NOMO-1 (cell line): ENCODE data around the gene RABGAP1L.
"Not testable (repeated sequence)": the region's sequence is repeated elsewhere in the genome, so short reads cannot be mapped to it uniquely, and the experiment has no call there.

ENCODE experiments used
- DNase-seq, 2 experiments: peaks; one replicate each; lab custom pipeline; 2025; ENCODE audit not compliant: unreplicated experiment in 2 of 2; lab: John Stamatoyannopoulos, UW

The RABGAP1L gene

DNA sequence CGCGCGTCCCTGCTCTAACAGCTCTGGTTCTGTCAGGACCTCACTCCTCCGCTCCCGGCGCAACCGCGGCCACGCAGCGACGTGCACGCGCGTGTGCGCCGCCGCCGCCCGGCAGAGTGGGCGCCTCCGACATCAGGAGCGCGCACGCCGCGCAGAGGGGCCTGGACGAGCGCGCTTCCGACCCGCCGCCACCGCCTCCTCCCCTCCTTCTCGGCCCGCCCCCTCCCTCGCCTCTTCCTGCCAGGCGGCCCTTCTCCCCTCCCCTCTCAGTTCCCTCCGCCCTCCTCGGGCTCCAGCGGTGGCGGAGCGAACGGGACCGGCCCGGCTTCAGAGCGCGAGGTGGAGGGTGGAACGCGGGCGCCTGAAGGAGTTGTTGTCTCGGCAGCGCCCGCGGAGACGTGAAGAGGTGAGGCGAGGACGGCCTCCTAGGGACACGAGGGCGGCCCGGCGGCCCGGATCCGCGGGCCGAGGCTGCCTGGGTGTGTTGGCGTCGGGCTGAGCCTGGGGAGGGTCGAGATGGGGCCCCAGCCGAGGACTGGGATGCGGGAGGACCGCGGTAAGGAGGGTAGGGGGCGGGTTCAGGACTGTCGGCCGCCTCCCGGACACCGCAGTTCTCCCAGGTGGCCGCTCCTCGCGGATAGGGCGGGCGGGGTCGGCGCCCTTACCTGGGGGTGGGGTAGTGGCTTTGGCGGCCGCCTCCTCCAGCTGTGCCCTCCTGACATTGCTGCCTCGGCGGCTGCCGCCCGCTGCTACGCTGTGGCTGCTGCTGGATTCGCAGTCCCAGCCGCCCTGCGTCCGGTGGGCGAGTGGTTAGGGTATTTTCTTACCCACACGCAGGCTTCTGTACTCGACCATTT, at the start of gene RABGAP1L:
Gene RABGAP1L, plus strand, starts transcription at position 269 of the 857 bp plus-strand sequence.
- DNase-seq: peak; percentile 84 to 93

DNA sequence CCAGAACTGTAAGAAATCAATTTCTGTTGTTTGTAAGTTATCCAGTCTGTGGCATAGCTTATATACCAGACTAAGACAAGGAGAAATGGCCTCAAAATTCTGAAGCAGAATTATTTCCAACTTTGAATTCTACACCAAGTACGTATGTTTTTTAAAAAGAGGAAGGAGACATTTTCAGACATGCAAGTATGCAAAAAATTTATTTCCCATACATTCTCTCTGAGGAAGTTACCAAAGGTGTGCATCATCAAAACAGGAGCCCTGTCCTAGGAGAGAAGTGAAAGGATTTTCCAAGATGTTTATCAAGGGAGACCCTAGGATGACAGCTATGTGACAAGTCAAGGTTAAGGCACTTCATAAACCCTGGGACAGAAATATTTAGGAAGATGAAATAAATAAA, 49.3 kb upstream of the RABGAP1L start:
- peak in 1 of 2 experiments; percentile 4 for DNase-seq

DNA sequence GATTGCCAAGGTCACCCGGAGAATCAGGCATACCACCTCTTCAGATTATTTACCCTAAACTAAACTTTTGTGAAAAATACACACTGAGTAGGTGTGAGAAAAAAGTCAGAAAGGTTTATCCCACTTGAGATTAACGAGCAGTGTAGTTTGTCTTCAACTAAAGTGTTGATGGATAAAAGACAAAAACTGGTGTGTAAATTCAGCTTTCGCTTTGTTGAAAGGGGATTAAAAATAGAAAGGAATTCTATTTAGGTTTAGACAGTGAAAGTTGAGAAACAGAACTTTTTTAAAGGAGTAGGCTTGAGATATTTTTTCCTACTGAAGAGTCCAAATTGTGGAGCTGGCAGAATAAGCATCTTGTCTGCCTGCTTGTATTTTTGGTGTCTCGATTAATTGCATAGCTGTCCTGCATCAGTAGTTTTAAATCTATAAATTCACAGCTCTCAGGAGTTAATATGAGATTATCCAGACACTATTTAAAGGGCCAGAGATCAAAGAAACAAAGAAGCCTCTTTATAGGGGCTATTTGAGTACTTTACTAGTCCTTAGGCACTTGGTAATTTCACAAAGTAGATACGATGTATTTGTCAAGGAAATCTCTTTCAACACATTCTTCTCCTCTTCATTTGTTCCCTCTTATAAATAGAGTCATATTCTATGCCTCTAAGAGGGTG, 46.7 kb upstream of the RABGAP1L start:
- DNase-seq: no peak

DNA sequence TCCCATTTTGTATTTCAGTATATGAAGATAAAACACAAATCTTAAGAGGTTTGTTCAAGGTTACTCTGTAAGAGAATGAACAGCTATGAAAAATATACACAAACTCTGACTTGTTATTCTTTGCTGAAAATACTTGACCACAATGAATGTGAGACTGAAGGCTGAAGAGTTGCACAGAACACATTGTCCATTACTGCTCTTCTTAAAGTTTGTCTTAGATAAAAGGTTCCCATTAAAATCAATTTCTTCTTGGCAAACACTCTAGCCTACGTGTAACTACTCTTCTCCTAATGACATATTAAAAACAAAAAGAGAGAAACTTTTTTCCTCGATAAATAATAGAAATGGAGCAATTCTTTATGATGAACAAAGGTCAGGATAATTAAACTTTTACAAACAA, 45.2 kb upstream of the RABGAP1L start:
- no peak for DNase-seq

DNA sequence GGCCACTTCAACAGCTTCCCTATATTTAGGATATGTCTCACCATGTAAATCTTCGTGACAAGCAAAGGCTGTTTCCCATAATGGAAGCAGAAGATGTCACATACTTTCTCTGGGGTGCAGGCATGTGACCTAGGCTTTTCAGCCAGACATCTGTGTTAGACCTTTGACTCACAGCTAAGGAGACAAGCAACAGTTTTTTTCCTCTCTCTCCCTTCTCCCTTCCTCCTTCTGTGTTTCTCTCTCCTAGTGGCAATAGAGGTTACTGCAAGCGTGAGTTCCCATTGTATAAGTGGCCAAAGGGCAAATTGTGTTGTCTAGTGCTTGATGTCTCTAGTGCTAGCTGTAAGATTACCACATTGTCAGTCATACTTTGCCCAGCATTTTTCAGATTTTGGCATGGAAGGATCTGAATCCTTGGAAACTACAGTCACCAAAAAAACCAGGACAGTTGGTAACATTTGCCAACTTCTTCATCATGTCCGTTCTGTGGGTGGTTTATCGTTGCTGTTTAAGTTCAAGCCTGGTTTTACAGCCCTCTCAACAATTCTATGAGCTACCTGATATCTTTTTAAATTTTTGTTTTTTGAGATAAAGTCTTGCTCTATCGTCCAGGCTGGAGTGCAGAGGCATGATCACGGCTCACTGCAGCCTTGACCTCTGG, 44.4 kb upstream of the RABGAP1L start:
- peak; percentile 66 to 90 for DNase-seq

DNA sequence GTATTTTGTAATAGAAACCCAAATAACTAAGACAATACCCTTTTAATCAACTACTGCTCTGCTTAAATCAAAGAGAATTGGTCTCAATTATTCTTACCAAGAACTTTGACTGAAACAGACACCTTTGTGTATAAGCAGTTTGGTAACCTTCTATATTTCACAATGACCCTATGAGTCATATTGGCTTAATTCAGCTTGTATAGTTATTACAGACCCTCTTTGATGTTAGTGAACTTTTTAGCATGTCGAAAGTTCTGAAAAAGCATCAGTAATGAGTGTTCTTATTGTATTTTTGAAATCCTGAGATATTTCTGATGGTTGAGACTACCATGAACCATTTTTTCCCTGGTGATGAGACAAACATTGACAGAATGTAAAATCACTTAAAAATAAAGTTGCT, 43.3 kb upstream of the RABGAP1L start:
- peak in 1 of 2 experiments; percentile 67 for DNase-seq

DNA sequence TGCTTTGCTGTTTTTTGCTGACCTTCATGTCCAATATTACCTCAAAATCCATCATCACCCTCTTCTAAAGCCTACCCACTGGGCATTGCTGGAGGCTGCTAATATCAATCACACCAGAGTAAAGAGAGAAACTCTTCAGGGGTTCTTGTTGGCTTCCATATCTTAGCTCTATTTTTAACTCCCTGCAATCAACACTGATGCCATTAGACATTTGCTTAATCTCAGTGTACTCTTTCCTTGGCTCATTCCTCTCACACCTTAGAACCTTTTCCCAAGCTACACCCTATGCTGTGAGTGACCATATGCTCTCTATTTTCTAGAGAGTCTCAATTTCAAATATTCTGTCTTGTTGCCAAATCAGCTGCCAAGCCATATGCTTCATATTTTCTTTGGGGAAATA, 40.6 kb upstream of the RABGAP1L start:
- DNase-seq: no peak

DNA sequence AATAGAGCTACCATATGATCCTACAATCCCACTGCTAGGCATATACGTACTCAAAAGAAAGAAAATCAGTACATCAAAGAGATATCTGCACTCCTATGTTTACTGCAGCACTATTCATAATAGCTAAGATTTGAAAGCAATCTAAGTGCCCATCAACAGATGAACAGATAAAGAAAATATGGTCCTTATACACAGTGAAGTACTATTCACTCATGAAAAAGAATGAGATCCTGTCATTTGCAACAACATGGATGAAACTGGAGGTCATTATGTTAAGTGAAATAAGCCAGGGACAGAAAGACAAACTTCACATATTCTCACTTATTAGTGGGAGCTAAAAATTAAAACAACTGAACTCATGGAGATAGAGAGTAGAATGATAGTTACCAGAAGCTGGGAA, 37.0 kb upstream of the RABGAP1L start:
- DNase-seq: not testable (repeated sequence)

DNA sequence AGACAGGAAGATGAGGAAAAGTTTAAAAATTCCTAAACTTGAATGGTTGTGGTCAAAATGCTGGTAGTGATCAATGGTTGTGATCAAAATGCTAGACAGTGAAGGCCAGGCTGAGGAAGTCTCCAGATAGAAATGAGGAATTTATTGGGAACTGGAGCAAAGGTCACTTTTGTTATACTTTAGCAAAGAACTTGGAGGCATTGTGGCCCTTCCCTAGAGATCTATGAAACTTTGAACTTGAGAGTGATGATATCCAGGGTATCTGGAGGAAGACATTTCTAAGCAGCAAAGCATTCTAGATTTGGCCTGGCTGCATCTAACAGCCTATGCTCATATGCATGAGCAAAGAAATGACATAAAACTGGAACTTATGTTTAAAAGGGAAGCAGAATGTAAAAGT, 35.5 kb upstream of the RABGAP1L start:
- no peak for DNase-seq

DNA sequence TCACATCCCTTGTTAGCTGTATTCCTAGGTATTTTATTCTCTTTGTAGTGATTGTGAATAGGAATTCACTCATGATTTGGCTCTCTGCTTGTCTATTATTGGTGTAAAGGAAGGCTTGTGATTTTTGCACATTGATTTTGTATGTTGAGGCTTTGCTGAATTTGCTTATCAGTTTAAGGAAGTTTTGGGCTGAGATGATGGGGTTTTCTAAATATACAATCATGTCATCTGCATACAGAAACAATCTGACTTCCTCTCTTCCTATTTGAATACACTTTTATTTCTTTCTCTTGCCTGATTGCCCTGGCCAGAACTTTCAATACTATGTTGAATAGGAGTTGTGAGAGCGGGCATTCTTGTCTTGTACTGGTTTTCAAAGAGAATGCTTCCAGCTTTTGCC, 32.1 kb upstream of the RABGAP1L start:
- not testable (repeated sequence) for DNase-seq

DNA sequence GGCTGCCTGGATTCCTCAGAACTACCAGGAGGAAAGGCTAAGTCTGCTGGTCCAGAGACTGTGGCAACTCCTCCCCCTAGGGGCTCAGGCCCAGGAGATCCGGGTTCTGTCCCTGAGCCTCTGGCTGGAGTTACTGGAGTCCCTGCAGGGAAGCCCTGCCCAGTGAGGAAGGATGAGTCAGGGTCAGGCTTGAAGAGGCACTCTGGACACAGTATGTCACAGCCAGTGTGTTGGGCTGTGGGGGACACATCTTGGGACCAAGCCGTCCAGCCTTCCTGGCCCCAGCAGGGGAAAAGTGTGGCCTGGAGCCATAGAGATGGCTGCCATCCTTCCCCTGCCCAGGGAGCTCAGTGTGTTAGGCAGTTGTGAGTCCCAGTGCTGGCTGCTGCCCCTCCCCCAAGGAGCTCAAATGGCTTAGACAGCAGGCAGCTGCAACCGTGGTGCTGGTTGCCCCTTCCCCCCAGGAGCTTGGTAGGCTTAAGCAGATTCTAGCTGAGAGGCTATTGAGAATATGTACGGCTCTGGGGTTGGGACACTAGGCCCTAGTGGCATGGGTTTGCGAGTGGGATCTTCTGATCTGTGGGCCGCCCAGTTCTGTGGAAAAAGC, 28.2 kb upstream of the RABGAP1L start:
- DNase-seq: no peak

DNA sequence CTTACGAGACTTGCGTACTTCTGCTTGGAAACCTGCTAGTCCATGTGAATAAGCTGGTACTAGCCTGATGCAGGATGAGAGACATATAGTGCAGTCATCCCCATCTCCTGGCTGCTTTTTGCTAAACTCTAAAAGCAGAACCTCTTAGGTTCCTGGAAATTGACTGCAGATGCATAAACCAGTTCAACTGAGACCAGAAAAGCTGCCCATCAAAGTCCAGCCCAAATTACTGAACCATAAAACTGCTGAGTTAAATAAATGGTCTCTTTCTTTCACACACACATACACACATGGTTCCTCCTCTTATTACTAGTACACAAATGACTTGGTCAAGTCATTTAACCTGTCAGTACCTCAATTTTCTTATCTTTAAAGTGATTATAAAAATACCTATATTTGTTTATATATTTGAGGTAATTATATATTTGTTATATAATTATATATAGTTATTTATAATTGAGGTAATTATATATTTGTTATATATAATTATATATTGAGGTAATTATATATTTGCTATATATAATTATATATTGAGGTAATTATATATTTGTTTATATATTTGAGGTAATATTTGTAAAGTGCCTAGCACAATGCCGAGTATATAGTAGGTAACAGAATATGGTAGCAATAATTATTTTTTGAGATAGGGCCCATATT, 25.2 kb upstream of the RABGAP1L start:
- no peak for DNase-seq

DNA sequence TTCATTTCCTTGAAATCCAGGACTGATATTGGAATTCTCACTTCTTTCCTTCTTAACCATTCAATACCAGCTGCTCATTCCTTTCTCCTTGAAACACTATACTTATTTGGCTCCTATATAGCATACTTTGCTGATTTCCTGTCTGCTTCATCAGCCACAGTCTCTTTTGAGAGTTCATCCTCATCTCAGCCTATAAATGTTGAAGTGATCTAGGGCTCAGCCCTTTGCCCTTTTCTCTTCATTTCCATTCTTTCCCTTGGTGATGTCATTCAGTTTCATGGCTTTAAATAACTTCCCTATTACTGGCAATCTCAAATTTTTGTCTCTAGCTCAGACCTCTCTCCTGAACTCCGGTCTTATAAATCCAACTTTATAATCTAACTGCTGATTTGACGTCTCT, 24.1 kb upstream of the RABGAP1L start:
- no peak for DNase-seq

DNA sequence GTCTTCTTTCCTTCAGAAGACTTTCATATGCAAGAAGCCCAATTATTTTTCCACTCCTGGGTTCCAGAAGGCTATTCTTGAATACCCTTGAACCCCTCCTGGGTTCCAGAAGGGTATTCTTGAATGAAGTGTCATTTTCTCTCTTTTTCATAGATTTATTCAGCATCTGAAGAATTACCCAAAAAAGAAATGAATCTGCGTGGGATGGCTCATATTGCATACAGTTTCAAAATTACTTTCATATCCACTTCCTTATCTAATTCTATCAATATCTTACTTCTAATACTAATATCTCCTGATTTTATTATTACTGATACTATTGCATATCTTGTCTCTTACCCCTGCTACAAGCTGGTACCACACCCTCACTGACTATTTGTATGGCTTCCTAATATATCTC, 22.6 kb upstream of the RABGAP1L start:
- DNase-seq: no peak

DNA sequence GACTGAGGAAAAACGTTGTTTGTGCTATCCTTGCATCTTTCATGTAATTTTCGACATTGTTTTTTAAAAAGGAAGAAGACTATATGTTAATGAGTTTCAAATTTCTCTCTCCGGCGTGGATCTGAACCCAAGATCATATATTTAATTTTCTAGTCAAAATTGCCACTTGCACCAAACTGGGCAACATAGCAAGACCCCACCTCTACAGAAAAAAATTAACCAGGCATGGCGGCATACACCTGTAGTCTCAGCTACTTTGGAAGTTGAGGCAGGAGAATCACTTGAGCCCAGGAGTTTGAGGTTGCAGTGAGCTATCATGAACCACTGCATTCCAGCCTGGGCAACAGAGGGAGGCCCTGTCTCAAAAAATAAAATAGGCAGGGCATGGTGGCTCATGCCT, 16.5 kb upstream of the RABGAP1L start:
- no peak for DNase-seq

DNA sequence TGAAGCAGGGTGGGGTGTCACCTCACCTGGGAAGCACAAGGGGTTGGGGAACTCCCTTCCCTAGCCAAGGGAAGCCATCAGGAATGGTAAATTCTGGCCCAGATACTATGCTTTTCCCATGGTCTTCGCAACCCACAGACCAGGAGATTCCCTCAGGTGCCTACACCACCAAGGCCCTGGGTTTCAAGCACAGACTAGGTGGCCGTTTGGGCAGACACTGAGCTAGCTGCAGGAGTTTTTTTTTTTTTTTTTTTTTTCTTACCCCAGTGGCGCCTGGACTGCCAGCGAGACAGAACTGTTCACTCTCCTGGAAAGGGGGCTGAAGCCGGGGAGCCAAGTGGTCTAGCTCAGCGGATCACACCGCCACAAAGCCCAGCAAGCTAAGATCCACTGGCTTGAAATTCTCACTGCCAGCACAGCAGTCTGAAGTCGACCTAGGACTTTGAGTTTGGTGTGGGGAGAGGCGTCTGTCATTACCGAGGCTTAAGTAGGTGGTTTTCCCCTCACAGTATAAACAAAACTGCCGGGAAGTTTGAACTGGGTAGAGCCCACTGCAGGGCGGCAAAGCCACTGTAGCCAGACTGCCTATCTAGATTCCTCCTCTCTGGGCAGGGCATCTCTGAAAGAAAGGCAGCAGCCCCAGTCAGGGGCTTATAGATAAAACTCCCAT, 15.5 kb upstream of the RABGAP1L start:
- not testable (repeated sequence) for DNase-seq

DNA sequence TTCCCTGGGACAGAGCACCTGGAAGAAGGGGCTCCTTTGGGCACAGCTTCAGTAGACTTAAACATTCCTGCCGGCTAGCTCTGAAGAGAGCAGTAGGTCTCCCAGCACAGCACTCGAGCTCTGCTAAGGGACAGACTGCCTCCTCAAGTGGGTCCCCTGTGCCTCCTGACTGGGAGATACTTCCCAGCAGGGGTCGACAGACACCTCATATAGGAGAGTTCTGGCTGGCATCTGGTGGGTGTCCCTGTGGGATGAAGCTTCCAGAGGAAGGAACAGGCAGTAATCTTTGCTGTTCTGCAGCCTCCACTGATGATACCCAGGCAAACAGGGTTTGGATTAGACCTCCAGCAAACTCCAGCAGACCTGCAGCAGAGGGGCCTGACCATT, 14.9 kb upstream of the RABGAP1L start:
- DNase-seq: not testable (repeated sequence)

DNA sequence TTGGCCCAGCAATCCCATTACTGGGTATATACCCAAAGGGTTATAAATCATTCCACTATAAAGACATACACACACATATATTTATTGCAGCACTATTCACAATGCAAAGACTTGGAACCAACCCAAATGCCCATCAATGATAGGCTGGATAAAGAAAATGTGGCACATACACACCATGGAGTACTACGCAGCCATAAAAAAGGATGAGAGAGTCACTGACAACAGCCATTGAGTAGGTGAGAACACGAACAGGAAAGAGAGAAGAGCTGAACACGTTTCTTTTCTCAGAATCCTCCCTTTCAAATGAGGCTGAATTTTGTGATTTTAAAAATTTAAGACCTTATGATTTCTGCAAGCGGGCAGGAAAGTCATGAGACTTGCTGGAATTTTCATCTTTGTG, 10.1 kb upstream of the RABGAP1L start:
- DNase-seq: no peak

DNA sequence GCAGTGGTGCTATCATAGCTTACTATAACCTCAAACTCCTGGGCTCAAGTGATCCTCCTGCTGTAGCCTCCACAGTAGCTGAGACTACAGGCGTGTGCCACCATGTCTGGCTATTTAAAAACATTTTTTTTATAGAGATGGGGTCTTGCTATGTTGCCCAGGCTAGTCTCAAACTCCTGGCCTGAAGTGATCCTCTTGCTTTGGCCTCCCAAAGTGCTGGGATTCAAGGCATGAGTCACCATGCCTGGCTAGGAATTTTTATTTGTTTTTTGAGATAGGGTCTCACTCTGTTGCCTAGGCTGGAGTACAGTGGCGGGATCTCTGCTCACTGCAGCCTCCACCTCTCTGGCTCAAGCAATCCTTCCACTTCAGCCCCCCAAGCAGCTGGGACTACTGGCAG, 8.8 kb upstream of the RABGAP1L start:
- no peak for DNase-seq

DNA sequence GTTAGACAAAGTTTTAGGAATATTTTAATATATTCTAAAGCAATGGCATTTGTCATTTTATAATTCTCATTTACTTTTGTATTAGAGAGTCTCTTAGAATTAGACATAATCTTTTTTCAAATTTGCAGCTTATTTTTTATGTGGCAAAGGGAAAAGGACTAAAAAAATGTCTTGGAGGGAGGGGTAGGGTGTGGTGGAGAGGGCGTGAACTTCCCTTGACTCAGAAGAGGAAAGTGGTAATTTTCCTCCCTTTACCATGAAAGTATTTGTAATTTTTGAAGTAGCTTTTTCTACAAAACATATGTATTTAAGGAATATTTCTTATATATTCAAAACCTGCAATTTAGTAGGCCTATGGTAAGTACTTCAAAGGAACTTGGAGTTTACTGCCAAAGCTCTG, 6.9 kb upstream of the RABGAP1L start:
- no peak for DNase-seq
